ENCODE results near the gene KCNK7. TPM values are rescaled to one million over a fixed set of nuclear protein-coding genes. Genes with fewer than 3 reads are reported as not detected.

The KCNK7 gene
- total RNA-seq, 1 experiment from 2014 or later, result 1.4 TPM

GRCh38 chr11:65572356-65573051 is 23.1 kb downstream of the KCNK7 start, which contains the start of gene FAM89B:
FAM89B (plus strand) TSS chr11:65572538; CDS start chr11:65572670, 132 bp downstream.
- no TSS peak for BruUV-seq (replicated peaks)
- Mint-ChIP-seq H3K9me3 (ENCODE audit: low read depth, unreplicated experiment) (no peaks in the 10 kb centered on the region), H3K4me3 (ENCODE audit: low read depth, unreplicated experiment) (peak within 1 kb of the TSS; percentile 79), H3K36me3 (ENCODE audit: insufficient read depth, unreplicated experiment) (peaks cover 94% of the 10 kb centered on the region), H3K27ac (ENCODE audit: unreplicated experiment) (peak within 1 kb of the TSS; percentile 88), H3K27me3 (ENCODE audit: unreplicated experiment) (no peaks in the 10 kb centered on the region), H3K4me1 (ENCODE audit: low read depth, unreplicated experiment) (peaks cover 46% of the 10 kb centered on the region)
- DNase-seq, result peak; percentile 91
- CTCF ChIA-PET, result interaction anchor here (0.6 to 4.0 kb wide), 9 partner anchors 12 to 77 kb away, joined by 3 to 39 read pairs (median 4); partner anchors contain the start of gene PCNX3
- intact Hi-C loops (cut with micrococcal nuclease; ENCODE audit: unreplicated experiment), result no loop called here
- TF ChIP-seq, protein P1, sequence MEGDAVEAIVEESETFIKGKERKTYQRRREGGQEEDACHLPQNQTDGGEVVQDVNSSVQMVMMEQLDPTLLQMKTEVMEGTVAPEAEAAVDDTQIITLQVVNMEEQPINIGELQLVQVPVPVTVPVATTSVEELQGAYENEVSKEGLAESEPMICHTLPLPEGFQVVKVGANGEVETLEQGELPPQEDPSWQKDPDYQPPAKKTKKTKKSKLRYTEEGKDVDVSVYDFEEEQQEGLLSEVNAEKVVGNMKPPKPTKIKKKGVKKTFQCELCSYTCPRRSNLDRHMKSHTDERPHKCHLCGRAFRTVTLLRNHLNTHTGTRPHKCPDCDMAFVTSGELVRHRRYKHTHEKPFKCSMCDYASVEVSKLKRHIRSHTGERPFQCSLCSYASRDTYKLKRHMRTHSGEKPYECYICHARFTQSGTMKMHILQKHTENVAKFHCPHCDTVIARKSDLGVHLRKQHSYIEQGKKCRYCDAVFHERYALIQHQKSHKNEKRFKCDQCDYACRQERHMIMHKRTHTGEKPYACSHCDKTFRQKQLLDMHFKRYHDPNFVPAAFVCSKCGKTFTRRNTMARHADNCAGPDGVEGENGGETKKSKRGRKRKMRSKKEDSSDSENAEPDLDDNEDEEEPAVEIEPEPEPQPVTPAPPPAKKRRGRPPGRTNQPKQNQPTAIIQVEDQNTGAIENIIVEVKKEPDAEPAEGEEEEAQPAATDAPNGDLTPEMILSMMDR (IDR thresholded peaks at IDR 0.05; ENCODE audit: unreplicated experiment), result peak; percentile 4

GRCh38 chr11:65571940-65572339 is 23.7 kb downstream of the KCNK7 start:
- H3K36me3 Mint-ChIP-seq (ENCODE audit: insufficient read depth, unreplicated experiment), result peaks cover 88% of the 10 kb centered on the region
- peak overlapping the region; percentile 79 for H3K4me3 Mint-ChIP-seq (ENCODE audit: low read depth, unreplicated experiment)
- H3K4me1 Mint-ChIP-seq (ENCODE audit: low read depth, unreplicated experiment), result peaks cover 46% of the 10 kb centered on the region
- intact Hi-C loops (cut with micrococcal nuclease; ENCODE audit: unreplicated experiment), result loop anchor here (2.0 kb wide), 1 partner anchor 31 kb away; no protein-coding TSS in a partner anchor
- no peaks in the 10 kb centered on the region for H3K27me3 Mint-ChIP-seq (ENCODE audit: unreplicated experiment)
- no TSS peak for BruUV-seq (replicated peaks)
- CTCF ChIA-PET, result interaction anchor here (0.7 to 4.0 kb wide), 4 partner anchors 31 to 77 kb away, joined by 3 to 39 read pairs (median 5); partner anchors contain the start of gene PCNX3
- H3K27ac Mint-ChIP-seq (ENCODE audit: unreplicated experiment), result peak overlapping the region; percentile 88
- H3K9me3 Mint-ChIP-seq (ENCODE audit: low read depth, unreplicated experiment), result no peaks in the 10 kb centered on the region
- TF ChIP-seq, protein P1 (IDR thresholded peaks at IDR 0.05; ENCODE audit: unreplicated experiment), result peak; percentile 42
- peak; percentile 63 for DNase-seq

DNA sequence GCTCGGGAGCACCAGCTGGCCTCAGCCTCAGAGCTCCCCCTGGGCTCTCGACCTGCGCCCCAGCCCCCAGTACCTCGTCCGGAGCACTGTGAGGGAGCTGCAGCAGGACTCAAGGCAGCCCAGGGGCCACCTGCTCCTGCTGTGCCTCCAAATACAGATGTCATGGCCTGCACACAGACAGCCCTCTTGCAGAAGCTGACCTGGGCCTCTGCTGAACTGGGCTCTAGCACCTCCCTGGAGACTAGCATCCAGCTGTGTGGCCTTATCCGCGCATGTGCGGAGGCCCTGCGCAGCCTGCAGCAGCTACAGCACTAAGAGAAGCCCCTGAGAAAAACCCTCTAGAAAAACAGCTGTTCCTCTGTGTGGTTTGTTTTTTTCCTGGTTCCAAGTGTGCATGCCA is 24.2 kb downstream of the KCNK7 start:
- Mint-ChIP-seq H3K27ac (ENCODE audit: unreplicated experiment) (peak overlapping the region; percentile 88), H3K4me1 (ENCODE audit: low read depth, unreplicated experiment) (peaks cover 46% of the 10 kb centered on the region), H3K27me3 (ENCODE audit: unreplicated experiment) (no peaks in the 10 kb centered on the region), H3K36me3 (ENCODE audit: insufficient read depth, unreplicated experiment) (peaks cover 83% of the 10 kb centered on the region), H3K4me3 (ENCODE audit: low read depth, unreplicated experiment) (peak overlapping the region; percentile 79), H3K9me3 (ENCODE audit: low read depth, unreplicated experiment) (no peaks in the 10 kb centered on the region)
- CTCF ChIA-PET, result interaction anchor here (0.8 to 4.0 kb wide), 2 partner anchors 30 to 44 kb away, joined by 4 to 39 read pairs; partner anchors contain the start of gene PCNX3
- BruUV-seq (replicated peaks), result no TSS peak
- no peak for DNase-seq
- TF ChIP-seq, protein P1 (IDR thresholded peaks at IDR 0.05; ENCODE audit: unreplicated experiment), result no peak
- intact Hi-C loops (cut with micrococcal nuclease; ENCODE audit: unreplicated experiment), result loop anchor here (2.0 kb wide), 1 partner anchor 31 kb away; no protein-coding TSS in a partner anchor

DNA sequence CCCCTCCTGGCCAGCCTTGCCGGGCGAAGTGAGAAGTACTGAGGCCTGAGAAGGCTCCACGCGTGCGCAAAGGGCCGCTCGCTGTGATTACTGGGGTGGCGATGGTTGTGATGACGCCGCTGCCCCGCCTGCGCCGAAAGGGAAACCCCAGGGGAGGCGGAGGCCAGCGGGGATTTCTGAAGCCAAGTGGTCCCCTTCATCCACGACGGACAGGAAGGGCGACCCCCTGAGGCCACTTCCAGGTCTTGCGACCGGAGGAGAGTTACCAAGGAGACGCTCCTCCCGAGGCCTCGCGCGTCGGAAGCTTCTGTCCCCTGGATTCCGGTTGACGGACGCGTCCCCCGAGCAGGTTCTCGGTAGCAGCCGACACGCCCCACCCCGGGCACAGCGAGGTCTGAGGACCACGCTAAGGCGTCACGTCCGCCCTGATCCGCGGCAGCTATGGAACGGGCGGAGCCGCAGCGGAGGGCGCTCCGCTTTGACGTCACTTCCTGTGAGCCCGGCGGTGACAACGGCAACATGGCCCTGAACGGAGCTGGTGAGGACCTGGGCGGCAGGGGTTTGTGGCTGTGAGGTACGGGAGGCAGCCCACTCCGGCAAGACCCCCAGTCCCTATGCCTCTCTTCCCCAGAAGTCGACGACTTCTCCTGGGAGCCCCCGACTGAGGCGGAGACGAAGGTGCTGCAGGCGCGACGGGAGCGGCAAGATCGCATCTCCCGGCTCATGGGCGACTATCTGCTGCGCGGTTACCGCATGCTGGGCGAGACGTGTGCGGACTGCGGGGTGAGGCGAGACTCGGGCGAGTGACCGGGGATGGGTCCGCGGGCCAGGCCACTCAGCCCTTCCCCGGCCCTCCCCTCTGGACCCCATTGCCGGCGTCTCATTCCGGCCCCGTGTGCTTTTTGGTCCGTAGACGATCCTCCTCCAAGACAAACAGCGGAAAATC is 25.4 kb downstream of the KCNK7 start, which contains the start of gene ZNRD2:
TSS of gene ZNRD2 (plus strand) at position 505 of the 946 bp plus-strand sequence. CDS start at position 520, 15 bp downstream.
- TF ChIP-seq, protein P1 (IDR thresholded peaks at IDR 0.05; ENCODE audit: unreplicated experiment), result peak; percentile 67
- Mint-ChIP-seq H3K27ac (ENCODE audit: unreplicated experiment) (peak within 1 kb of the TSS; percentile 88), H3K9me3 (ENCODE audit: low read depth, unreplicated experiment) (no peaks in the 10 kb centered on the region), H3K36me3 (ENCODE audit: insufficient read depth, unreplicated experiment) (peaks cover 72% of the 10 kb centered on the region), H3K27me3 (ENCODE audit: unreplicated experiment) (no peaks in the 10 kb centered on the region), H3K4me3 (ENCODE audit: low read depth, unreplicated experiment) (peak within 1 kb of the TSS; percentile 79), H3K4me1 (ENCODE audit: low read depth, unreplicated experiment) (peaks cover 46% of the 10 kb centered on the region)
- peak; percentile 99 for DNase-seq
- no TSS peak for BruUV-seq (replicated peaks)
- intact Hi-C loops (cut with micrococcal nuclease; ENCODE audit: unreplicated experiment), result loop anchor here (2.0 kb wide), 1 partner anchor 29 kb away; no protein-coding TSS in a partner anchor
- CTCF ChIA-PET, result interaction anchor here (0.6 to 4.0 kb wide), 5 partner anchors 11 to 61 kb away, joined by 3 to 39 read pairs (median 5); partner anchors contain the start of genes LTBP3 and PCNX3
